Osteocyte (in vitro differentiated cells): ENCODE data around the gene PRKAR2A. TPM values are rescaled to one million over a fixed set of nuclear protein-coding genes. Genes with fewer than 3 reads are reported as not detected.

Experiments
- DNase-seq: peaks from one replicate; pipeline ENCODE4 v3.0.0; 2021; ENCODE audit warnings: mixed read lengths; ENCODE audit not compliant: unreplicated experiment; ENCODE audit errors: extremely low spot score
- H3K27ac Mint-ChIP-seq: one replicate; pipeline ENCODE4 v1.8.0; 2021; ENCODE audit warnings: mild to moderate bottlenecking, mixed read lengths; ENCODE audit not compliant: unreplicated experiment
- H3K27me3 Mint-ChIP-seq: one replicate; pipeline ENCODE4 v1.8.0; 2021; ENCODE audit warnings: mixed read lengths; ENCODE audit not compliant: unreplicated experiment
- H3K36me3 Mint-ChIP-seq: one replicate; pipeline ENCODE4 v1.8.0; 2021; ENCODE audit warnings: mixed read lengths; ENCODE audit not compliant: unreplicated experiment
- H3K4me1 Mint-ChIP-seq: one replicate; pipeline ENCODE4 v1.8.0; 2021; ENCODE audit warnings: mixed read lengths; ENCODE audit not compliant: unreplicated experiment
- H3K4me3 Mint-ChIP-seq: one replicate; pipeline ENCODE4 v1.8.0; 2021; ENCODE audit warnings: mild to moderate bottlenecking, moderate library complexity, mixed read lengths; ENCODE audit not compliant: unreplicated experiment
- H3K9me3 Mint-ChIP-seq: one replicate; pipeline ENCODE4 v1.8.0; 2021; ENCODE audit warnings: mixed read lengths; ENCODE audit not compliant: unreplicated experiment
- CTCF ChIP-seq: fragments of 200-600 bp; sonication (generic); IDR thresholded peaks from 2 replicates; pipeline ENCODE4 v1.5.0; 2021; ENCODE audit warnings: antibody characterized with exemption, mild to moderate bottlenecking, moderate library complexity
- total RNA-seq: library from RNA; stranded (reverse); gene quantifications from 2 replicates; pipeline ENCODE4 v1.2.1, GENCODE V29; 2021

Gene PRKAR2A
- total RNA-seq, 1 donor from 2014 or later, result 61.6 TPM

GRCh38 chr3:48855681-48856447 lies 8.2 kb upstream of the PRKAR2A start:
- H3K36me3 Mint-ChIP-seq, result peaks cover 8% of the 10 kb centered on the region
- H3K27me3 Mint-ChIP-seq, result no peaks in the 10 kb centered on the region
- H3K27ac Mint-ChIP-seq, result no peak overlapping the region
- no peaks in the 10 kb centered on the region for H3K9me3 Mint-ChIP-seq
- H3K4me1 Mint-ChIP-seq, result no peaks in the 10 kb centered on the region
- DNase-seq, result no peak
- TF ChIP-seq CTCF, result no peak
- H3K4me3 Mint-ChIP-seq, result no peak overlapping the region

DNA sequence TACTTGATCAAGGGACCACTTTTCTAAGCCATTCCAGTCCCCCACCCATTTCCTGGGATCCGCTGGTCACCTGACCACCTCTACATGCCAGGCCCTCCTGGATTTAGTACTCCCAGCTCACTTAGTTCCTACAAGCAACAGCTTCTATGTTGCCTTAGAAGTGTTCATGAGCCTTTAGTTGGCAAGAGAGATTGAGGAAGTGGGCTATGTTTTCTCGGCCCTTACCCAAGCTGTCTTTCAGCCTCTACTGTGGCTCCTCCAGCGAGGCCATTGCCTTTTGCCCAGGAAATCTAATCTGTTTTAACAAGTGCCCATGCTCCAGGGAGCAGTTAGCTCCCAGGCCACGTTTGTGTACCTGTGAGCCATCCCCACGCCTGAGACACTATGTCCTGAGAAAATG lies 4.5 kb upstream of the PRKAR2A start:
- no peaks in the 10 kb centered on the region for H3K27me3 Mint-ChIP-seq
- H3K27ac Mint-ChIP-seq, result no peak overlapping the region
- DNase-seq, result no peak
- H3K4me1 Mint-ChIP-seq, result peaks cover 6% of the 10 kb centered on the region
- H3K9me3 Mint-ChIP-seq, result no peaks in the 10 kb centered on the region
- no peak for TF ChIP-seq CTCF
- H3K36me3 Mint-ChIP-seq, result no peaks in the 10 kb centered on the region
- no peak overlapping the region for H3K4me3 Mint-ChIP-seq

GRCh38 chr3:48851407-48851806 lies 3.7 kb upstream of the PRKAR2A start:
- Mint-ChIP-seq H3K4me3 (no peak overlapping the region), H3K27ac (no peak overlapping the region), H3K4me1 (peaks cover 12% of the 10 kb centered on the region), H3K9me3 (no peaks in the 10 kb centered on the region), H3K36me3 (no peaks in the 10 kb centered on the region), H3K27me3 (no peaks in the 10 kb centered on the region)
- TF ChIP-seq CTCF, result no peak
- DNase-seq, result no peak

GRCh38 chr3:48848816-48849515 lies 1.3 kb upstream of the PRKAR2A start:
- no peaks in the 10 kb centered on the region for H3K9me3 Mint-ChIP-seq
- H3K4me1 Mint-ChIP-seq, result peaks cover 28% of the 10 kb centered on the region
- H3K27ac Mint-ChIP-seq, result peak overlapping the region; percentile 98
- H3K4me3 Mint-ChIP-seq, result no peak overlapping the region
- no peak for DNase-seq
- no peaks in the 10 kb centered on the region for H3K27me3 Mint-ChIP-seq
- H3K36me3 Mint-ChIP-seq, result peaks cover 6% of the 10 kb centered on the region
- no peak for TF ChIP-seq CTCF

- H3K27ac Mint-ChIP-seq, result peak overlapping the region; percentile 82
- peak overlapping the region; percentile 85 for H3K4me3 Mint-ChIP-seq
- DNase-seq, result peak; percentile 87
- H3K27me3 Mint-ChIP-seq, result no peaks in the 10 kb centered on the region
- no peak for TF ChIP-seq CTCF
- peaks cover 28% of the 10 kb centered on the region for H3K4me1 Mint-ChIP-seq
- H3K9me3 Mint-ChIP-seq, result no peaks in the 10 kb centered on the region
- peaks cover 6% of the 10 kb centered on the region for H3K36me3 Mint-ChIP-seq
Measured at GRCh38 chr3:48847053-48847503, 596 bp downstream of the PRKAR2A start.
